MCF 10A (cell line): ENCODE measurements around the gene SAP30BP. TPM values are rescaled to one million over a fixed set of nuclear protein-coding genes. Genes with fewer than 3 reads are reported as not detected.

Experiments
- BruUV-seq: library from RNA; stranded (reverse); fragments of 400-500 nt; replicated peaks from 2 replicates; lab custom pipeline; 2021; lab: Mats Ljungman, UMichigan
- CTCF ChIA-PET: fragments of 300-600 bp; sonication (Branson Sonifier 250); formaldehyde crosslinking; extraction: SDS; loops from one replicate; lab custom pipeline; 2021; ENCODE audit warnings: antibody characterized with exemption, inconsistent platforms; lab: Yijun Ruan, JAX
- POLR2A ChIA-PET: fragments of 300-600, 350-650 bp; sonication (Branson Sonifier 250); formaldehyde crosslinking; extraction: SDS; loops from one replicate; lab custom pipeline; 2020; ENCODE audit warnings: antibody characterized with exemption, inconsistent platforms; lab: Yijun Ruan, JAX
- DNase-seq: peaks from one replicate; pipeline ENCODE4 v3.0.0-alpha.2; 2018; ENCODE audit not compliant: unreplicated experiment
- H3K27ac Mint-ChIP-seq: one replicate; pipeline ENCODE4 v1.8.0; 2022; ENCODE audit warnings: mild to moderate bottlenecking, low read depth, mixed read lengths; ENCODE audit not compliant: unreplicated experiment
- H3K27me3 Mint-ChIP-seq: one replicate; pipeline ENCODE4 v1.8.0; 2022; ENCODE audit warnings: mixed read lengths; ENCODE audit not compliant: insufficient read depth, unreplicated experiment
- H3K36me3 Mint-ChIP-seq: one replicate; pipeline ENCODE4 v1.8.0; 2022; ENCODE audit warnings: mild to moderate bottlenecking, moderate library complexity, mixed read lengths; ENCODE audit not compliant: insufficient read depth, unreplicated experiment
- H3K4me1 Mint-ChIP-seq: one replicate; pipeline ENCODE4 v1.8.0; 2022; ENCODE audit warnings: mixed read lengths; ENCODE audit not compliant: insufficient read depth, unreplicated experiment
- H3K4me3 Mint-ChIP-seq: one replicate; pipeline ENCODE4 v1.8.0; 2022; ENCODE audit warnings: mild to moderate bottlenecking, moderate library complexity, mixed read lengths; ENCODE audit not compliant: unreplicated experiment
- H3K9me3 Mint-ChIP-seq: one replicate; pipeline ENCODE4 v1.8.0; 2022; ENCODE audit warnings: mixed read lengths; ENCODE audit not compliant: unreplicated experiment
- intact Hi-C: fragments of 100-400 bp; cut with micrococcal nuclease; formaldehyde crosslinking; loops from 2 replicates; pipeline ENCODE4 v1.14.1; 2022
- total RNA-seq: library from RNA; stranded (reverse); gene quantifications from 2 replicates; pipeline ENCODE4 v1.2.3, GENCODE V29; 2022
- TF ChIP-seq, protein P1 (sequence below): fragments of 200-600 bp; IDR thresholded peaks from one replicate; pipeline ENCODE4 v1.8.0; 2022; ENCODE audit warnings: antibody characterized with exemption, mild to moderate bottlenecking; ENCODE audit not compliant: unreplicated experiment

SAP30BP gene
- total RNA-seq, 1 experiment from 2014 or later = 123 TPM

DNA sequence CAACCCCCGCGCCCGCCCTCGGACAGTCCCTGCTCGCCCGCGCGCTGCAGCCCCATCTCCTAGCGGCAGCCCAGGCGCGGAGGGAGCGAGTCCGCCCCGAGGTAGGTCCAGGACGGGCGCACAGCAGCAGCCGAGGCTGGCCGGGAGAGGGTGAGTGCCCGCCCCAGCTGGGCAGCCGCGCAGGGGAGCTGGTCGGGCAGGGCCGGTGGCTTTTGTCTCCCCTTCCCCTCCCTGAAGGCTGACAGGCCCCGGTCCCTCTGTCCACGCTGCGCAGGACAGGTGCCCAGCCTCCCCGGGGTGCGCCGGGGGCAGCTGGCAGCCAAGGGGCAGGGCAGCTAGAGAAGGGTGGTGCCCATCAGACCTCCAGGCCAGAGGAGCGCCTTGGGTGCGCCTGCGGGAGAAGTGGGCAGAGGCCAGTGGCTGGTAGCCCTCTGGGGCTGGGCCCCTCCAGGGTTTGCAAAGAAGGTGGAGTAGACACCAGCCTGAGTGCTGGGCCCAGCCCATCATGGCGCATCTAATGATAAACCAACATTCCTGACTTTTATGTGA lies 54.4 kb downstream of the SAP30BP start:
- H3K27me3 Mint-ChIP-seq = no peaks in the 10 kb centered on the region
- intact Hi-C loops = no loop called here

DNA sequence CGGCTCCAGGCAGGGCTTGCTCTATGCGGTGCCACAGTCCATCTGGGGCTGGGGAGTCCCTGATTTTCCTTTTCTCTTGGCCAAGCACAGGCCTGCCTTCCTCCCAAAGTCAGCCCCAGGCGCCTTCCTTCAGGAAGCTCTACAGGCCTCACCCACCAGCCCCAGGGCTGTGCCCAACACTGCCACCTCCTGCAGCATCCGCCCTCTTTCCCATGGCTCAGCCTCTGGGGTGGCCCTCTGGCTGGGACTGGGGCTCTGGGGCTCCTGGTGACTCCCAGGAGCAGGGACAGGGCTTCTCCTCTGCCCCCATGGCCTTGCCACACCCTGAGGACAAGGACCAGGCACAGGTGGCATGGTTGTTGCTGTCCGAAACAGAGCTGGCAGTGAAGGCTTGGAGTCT lies 54.9 kb downstream of the SAP30BP start:
- Mint-ChIP-seq H3K36me3 (peaks cover 54% of the 10 kb centered on the region), H3K27ac (peak overlapping the region; percentile 78), H3K4me1 (peaks cover 6% of the 10 kb centered on the region), H3K9me3 (no peaks in the 10 kb centered on the region), H3K27me3 (no peaks in the 10 kb centered on the region), H3K4me3 (peak overlapping the region; percentile 87)
- TF ChIP-seq, protein P1, sequence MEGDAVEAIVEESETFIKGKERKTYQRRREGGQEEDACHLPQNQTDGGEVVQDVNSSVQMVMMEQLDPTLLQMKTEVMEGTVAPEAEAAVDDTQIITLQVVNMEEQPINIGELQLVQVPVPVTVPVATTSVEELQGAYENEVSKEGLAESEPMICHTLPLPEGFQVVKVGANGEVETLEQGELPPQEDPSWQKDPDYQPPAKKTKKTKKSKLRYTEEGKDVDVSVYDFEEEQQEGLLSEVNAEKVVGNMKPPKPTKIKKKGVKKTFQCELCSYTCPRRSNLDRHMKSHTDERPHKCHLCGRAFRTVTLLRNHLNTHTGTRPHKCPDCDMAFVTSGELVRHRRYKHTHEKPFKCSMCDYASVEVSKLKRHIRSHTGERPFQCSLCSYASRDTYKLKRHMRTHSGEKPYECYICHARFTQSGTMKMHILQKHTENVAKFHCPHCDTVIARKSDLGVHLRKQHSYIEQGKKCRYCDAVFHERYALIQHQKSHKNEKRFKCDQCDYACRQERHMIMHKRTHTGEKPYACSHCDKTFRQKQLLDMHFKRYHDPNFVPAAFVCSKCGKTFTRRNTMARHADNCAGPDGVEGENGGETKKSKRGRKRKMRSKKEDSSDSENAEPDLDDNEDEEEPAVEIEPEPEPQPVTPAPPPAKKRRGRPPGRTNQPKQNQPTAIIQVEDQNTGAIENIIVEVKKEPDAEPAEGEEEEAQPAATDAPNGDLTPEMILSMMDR = no peak
- BruUV-seq = no TSS peak
- ChIA-PET CTCF (interaction anchor here (0.6 to 5.2 kb wide), 13 partner anchors 15 to 90 kb away, joined by 3 to 59 read pairs (median 3); partner anchors contain the start of gene SMIM5), POLR2A (interaction anchor here (0.6 to 28.4 kb wide), 13 partner anchors 10 to 155 kb away, joined by 3 to 748 read pairs (median 16); partner anchors contain the start of genes RECQL5, SAP30BP, UNK and WBP2)
- DNase-seq = peak; percentile 32
- intact Hi-C loops = no loop called here

More for the DNA sequence above, 54.4 kb downstream of the SAP30BP start:
- H3K4me1 Mint-ChIP-seq = peaks cover 6% of the 10 kb centered on the region
- H3K9me3 Mint-ChIP-seq = no peaks in the 10 kb centered on the region
- no peak for DNase-seq
- H3K4me3 Mint-ChIP-seq = peak overlapping the region; percentile 87
- H3K27ac Mint-ChIP-seq = peak overlapping the region; percentile 78
- peaks cover 49% of the 10 kb centered on the region for H3K36me3 Mint-ChIP-seq
- ChIA-PET CTCF (interaction anchor here (0.7 to 5.2 kb wide), 11 partner anchors 18 to 89 kb away, joined by 3 to 59 read pairs (median 3); partner anchors contain the start of gene SMIM5), POLR2A (interaction anchor here (1.1 to 28.4 kb wide), 12 partner anchors 11 to 156 kb away, joined by 3 to 748 read pairs (median 17); partner anchors contain the start of genes RECQL5, SAP30BP, SMIM5 and UNK)
- BruUV-seq = TSS peak; percentile 59
- TF ChIP-seq, protein P1 = no peak

DNA sequence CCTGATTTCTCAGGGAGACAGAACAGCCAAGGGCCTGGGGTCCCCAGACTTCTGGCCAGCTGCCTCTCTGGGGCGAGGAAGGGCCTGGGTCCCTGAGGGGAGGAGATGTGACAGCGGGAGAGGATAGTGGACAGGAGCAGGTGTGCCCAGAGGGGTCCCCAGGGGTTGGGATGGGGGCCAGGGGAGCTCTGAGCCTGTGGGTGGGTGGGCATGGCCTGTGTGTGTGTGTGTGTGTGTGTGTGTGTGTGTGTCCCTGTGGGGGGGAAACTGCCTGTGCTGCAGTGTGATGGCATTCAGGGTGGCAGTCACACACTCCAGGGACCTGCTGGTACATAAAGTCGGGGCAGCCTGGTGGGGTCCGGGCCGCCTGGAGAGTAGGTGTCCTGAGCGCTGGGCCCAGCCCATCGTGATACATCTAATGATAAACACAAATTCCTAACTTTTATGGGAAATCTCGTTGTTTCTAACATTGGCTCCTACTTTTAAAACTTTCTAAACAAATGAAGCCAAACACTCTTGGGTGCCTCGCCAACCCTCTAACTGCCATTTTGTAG lies 55.5 kb downstream of the SAP30BP start:
- ChIA-PET CTCF (interaction anchor here (0.5 to 5.2 kb wide), 13 partner anchors 16 to 263 kb away, joined by 3 to 59 read pairs (median 3); partner anchors contain the start of gene SMIM5), POLR2A (interaction anchor here (0.6 to 28.4 kb wide), 13 partner anchors 9 to 155 kb away, joined by 3 to 748 read pairs (median 15); partner anchors contain the start of genes RECQL5, SAP30BP, UNK and WBP2)
- no peaks in the 10 kb centered on the region for H3K27me3 Mint-ChIP-seq
- peaks cover 59% of the 10 kb centered on the region for H3K36me3 Mint-ChIP-seq
- intact Hi-C loops = loop anchor here (1.0 kb wide), 3 partner anchors 15 to 47 kb away; no protein-coding TSS in a partner anchor
- TF ChIP-seq, protein P1 = no peak
- H3K4me1 Mint-ChIP-seq = peaks cover 6% of the 10 kb centered on the region
- no peaks in the 10 kb centered on the region for H3K9me3 Mint-ChIP-seq
- TSS peak; percentile 81 for BruUV-seq
- H3K4me3 Mint-ChIP-seq = peak overlapping the region; percentile 87
- no peak for DNase-seq
- peak overlapping the region; percentile 78 for H3K27ac Mint-ChIP-seq
